Lower lobe of right lung (tissue), 2 donors: ENCODE measurements around the gene PYGB. TPM values are rescaled to one million over a fixed set of nuclear protein-coding genes. Genes with fewer than 3 reads are reported as not detected.
"Not testable (repeated sequence)": the region's sequence is repeated elsewhere in the genome, so short reads cannot be mapped to it uniquely, and the experiment has no call there.

Source experiments
- ATAC-seq, 2 donors: fragments of 200-7000 bp; cut with Tn5 transposase; one replicate each; pipeline ENCODE4 v1.9.1; 2020 to 2022; ENCODE audit warnings: mild to moderate bottlenecking in 2 of 2, moderate library complexity in 2 of 2
- DNase-seq: peaks from one replicate; pipeline ENCODE4 v3.0.0-alpha.2; 2020
- H3K27ac ChIP-seq: fragments of 200-600 bp; one replicate; pipeline ENCODE4 v1.8.0; 2022
- H3K27me3 ChIP-seq: fragments of 200-600 bp; one replicate; pipeline ENCODE4 v1.8.0; 2022; ENCODE audit warnings: low read depth
- H3K36me3 ChIP-seq: fragments of 200-600 bp; one replicate; pipeline ENCODE4 v1.8.0; 2022; ENCODE audit warnings: mild to moderate bottlenecking
- H3K4me1 ChIP-seq: fragments of 200-600 bp; one replicate; pipeline ENCODE4 v1.8.0; 2022
- H3K4me3 ChIP-seq: fragments of 200-600 bp; one replicate; pipeline ENCODE4 v1.8.0; 2022; ENCODE audit warnings: mild to moderate bottlenecking
- H3K9me3 ChIP-seq: fragments of 200-600 bp; one replicate; pipeline ENCODE4 v1.8.0; 2022
- intact Hi-C: fragments of 100-400 bp; cut with DNase I; formaldehyde crosslinking; loops from one replicate; pipeline ENCODE4 v1.11.0; 2022
- total RNA-seq: library from RNA; stranded (reverse); fragmentation: NEBNext Ultra II Directional; extraction: Animal tissue kit (Norgen Biotek cat#: 25700); gene quantifications from one replicate; pipeline ENCODE4 v1.2.1, GENCODE V29; 2021
- TF ChIP-seq, protein P1 (sequence below): fragments of 200-600 bp; IDR thresholded peaks from one replicate; pipeline ENCODE4 v1.8.0; 2022; ENCODE audit warnings: antibody characterized with exemption, mild to moderate bottlenecking
- donor health status: DM: no; HTN: yes; CAD: no; lungs with severe emphysema.

Gene PYGB
- total RNA-seq, 1 donor from 2014 or later: 57.5 TPM

GRCh38 chr20:25236450-25237304 lies 11.2 kb upstream of the PYGB start:
- H3K9me3 ChIP-seq: no peaks in the 10 kb centered on the region
- intact Hi-C loops: no loop called here
- peaks cover 26% of the 10 kb centered on the region for H3K4me1 ChIP-seq
- H3K36me3 ChIP-seq: no peaks in the 10 kb centered on the region
- peaks cover 3% of the 10 kb centered on the region for H3K27me3 ChIP-seq
- ATAC-seq (no peak), DNase-seq (no peak)
- no peak overlapping the region for H3K4me3 ChIP-seq
- H3K27ac ChIP-seq: no peak overlapping the region
- TF ChIP-seq, protein P1, sequence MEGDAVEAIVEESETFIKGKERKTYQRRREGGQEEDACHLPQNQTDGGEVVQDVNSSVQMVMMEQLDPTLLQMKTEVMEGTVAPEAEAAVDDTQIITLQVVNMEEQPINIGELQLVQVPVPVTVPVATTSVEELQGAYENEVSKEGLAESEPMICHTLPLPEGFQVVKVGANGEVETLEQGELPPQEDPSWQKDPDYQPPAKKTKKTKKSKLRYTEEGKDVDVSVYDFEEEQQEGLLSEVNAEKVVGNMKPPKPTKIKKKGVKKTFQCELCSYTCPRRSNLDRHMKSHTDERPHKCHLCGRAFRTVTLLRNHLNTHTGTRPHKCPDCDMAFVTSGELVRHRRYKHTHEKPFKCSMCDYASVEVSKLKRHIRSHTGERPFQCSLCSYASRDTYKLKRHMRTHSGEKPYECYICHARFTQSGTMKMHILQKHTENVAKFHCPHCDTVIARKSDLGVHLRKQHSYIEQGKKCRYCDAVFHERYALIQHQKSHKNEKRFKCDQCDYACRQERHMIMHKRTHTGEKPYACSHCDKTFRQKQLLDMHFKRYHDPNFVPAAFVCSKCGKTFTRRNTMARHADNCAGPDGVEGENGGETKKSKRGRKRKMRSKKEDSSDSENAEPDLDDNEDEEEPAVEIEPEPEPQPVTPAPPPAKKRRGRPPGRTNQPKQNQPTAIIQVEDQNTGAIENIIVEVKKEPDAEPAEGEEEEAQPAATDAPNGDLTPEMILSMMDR: no peak

DNA sequence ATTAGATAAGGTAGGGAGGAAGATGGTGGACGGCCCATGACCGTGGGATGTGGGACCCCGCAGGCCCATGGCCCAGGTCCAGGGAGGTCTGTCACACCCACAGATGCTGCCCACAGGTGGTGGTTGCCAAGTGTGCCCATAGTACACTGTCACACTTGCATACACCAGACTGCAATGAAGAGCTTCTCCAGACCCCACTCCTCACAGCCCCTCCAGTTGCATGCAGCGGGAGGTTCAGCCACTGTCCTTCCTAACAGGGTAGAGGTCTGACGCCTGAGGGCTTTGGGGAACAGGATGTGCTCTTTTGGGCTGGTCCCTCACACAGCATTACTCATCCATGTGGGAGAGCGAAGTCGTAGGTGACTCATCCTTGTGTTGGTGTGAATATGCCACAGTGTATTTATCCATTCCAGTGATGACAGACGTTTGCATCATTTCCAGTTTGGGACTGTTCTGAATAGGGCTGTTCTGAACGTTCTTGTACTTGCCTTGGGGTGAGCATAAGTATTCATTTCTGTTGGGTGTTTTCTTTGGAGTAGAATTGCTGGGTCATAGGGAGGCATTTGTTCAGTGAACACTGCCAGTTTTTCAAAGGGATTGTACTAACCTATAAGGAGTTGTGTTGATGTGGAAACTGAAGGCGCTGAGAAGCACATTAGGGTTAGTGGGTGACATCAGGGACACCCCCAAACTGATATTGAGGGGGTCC lies 10.1 kb upstream of the PYGB start:
- ATAC-seq: peak; percentile 74 to 85
- Histone ChIP-seq H3K27ac (no peak overlapping the region), H3K4me3 (no peak overlapping the region), H3K9me3 (no peaks in the 10 kb centered on the region), H3K4me1 (peaks cover 23% of the 10 kb centered on the region), H3K36me3 (no peaks in the 10 kb centered on the region), H3K27me3 (peaks cover 3% of the 10 kb centered on the region)
- intact Hi-C loops: no loop called here
- DNase-seq: no peak
- TF ChIP-seq, protein P1: no peak

- H3K4me3 ChIP-seq: no peak overlapping the region
- DNase-seq: no peak
These were observed 9.4 kb upstream of the PYGB start for GRCh38 chr20:25238319-25239037.

GRCh38 chr20:25239387-25240370 lies 8.2 kb upstream of the PYGB start:
- intact Hi-C loops: no loop called here
- Histone ChIP-seq H3K9me3 (no peaks in the 10 kb centered on the region), H3K27ac (no peak overlapping the region), H3K27me3 (peaks cover 3% of the 10 kb centered on the region), H3K4me3 (no peak overlapping the region), H3K4me1 (peaks cover 16% of the 10 kb centered on the region), H3K36me3 (no peaks in the 10 kb centered on the region)
- DNase-seq (no peak), ATAC-seq (no peak)
- TF ChIP-seq, protein P1: no peak

More at GRCh38 chr20:25238319-25239037, 9.4 kb upstream of the PYGB start:
- Histone ChIP-seq H3K4me1 (peaks cover 16% of the 10 kb centered on the region), H3K27me3 (peaks cover 3% of the 10 kb centered on the region), H3K36me3 (no peaks in the 10 kb centered on the region), H3K27ac (no peak overlapping the region), H3K9me3 (no peaks in the 10 kb centered on the region)
- TF ChIP-seq, protein P1: no peak
- intact Hi-C loops: no loop called here
- ATAC-seq: no peak

DNA sequence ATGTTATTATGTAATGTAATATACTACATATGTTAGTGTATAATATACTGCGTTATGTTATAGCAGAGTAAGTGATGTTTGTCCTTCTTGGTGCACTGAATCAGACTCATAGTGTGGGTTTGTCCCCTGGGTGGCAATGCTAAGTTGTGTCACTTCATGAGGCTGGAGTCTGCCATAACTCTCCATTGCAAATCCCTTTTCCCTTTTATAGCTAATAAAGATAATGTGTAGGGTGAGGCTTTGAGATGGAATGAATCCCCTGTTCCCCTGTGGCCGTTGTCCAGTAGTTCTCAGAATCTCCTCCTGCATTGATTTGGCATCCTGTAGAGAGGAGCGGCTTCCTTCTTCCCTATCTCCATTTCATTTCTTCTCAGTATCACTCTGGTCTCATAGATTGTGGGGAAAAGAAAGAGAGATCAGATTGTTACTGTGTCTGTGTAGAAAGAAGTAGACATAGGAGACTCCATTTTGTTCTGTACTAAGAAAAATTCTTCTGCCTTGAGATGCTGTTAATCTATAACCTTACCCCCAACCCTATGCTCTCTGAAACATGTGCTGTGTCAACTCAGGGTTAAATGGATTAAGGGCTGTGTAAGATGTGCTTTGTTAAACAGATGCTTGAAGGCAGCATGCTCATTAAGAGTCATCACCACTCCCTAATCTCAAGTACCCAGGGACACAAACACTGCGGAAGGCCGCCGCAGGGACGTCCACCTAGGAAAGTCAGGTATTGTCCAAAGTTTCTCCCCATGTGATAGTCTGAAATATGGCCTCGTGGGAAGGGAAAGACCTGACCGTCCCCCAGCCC lies 6.8 kb upstream of the PYGB start:
- intact Hi-C loops, H3K27me3 ChIP-seq, H3K9me3 ChIP-seq, DNase-seq, H3K4me3 ChIP-seq, H3K36me3 ChIP-seq, H3K27ac ChIP-seq, ATAC-seq: not testable (repeated sequence)
- peaks cover 16% of the 10 kb centered on the region for H3K4me1 ChIP-seq

DNA sequence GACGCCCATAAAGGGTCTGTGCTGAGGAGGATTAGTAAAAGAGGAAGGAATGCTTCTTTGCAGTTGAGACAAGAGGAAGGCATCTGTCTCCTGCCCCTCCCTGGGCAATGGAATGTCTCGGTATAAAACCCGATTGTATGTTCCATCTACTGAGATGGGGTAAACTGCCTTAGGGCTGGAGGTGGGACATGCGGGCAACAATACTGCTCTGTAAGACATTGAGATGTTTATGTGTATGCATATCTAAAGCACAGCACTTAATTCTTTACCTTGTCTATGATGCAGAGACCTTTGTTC lies 6.3 kb upstream of the PYGB start:
- H3K4me3 ChIP-seq, intact Hi-C loops, DNase-seq: not testable (repeated sequence)

More for the DNA sequence above, 6.3 kb upstream of the PYGB start:
- H3K9me3 ChIP-seq, H3K27me3 ChIP-seq, H3K27ac ChIP-seq, H3K36me3 ChIP-seq, ATAC-seq: not testable (repeated sequence)
- H3K4me1 ChIP-seq: peaks cover 18% of the 10 kb centered on the region
